Stimulated activated CD8-positive, alpha-beta memory T cell treated with anti-CD3 and anti-CD28 coated beads, Interleukin-7, amount 100 ng/mL, for 1 hour (primary cell): ENCODE data around the gene MAGEB4.

Source experiments
- DNase-seq, 2 donors: peaks; one replicate each; pipeline ENCODE4 v3.0.0-alpha.2; 2020; ENCODE audit warnings: low read depth in 2 of 2

The MAGEB4 gene

GRCh38 chrX:30283456-30284200, 41.8 kb downstream of the MAGEB4 start:
- DNase-seq, result no peak
